ENCODE data around the gene GRK5.

DNA sequence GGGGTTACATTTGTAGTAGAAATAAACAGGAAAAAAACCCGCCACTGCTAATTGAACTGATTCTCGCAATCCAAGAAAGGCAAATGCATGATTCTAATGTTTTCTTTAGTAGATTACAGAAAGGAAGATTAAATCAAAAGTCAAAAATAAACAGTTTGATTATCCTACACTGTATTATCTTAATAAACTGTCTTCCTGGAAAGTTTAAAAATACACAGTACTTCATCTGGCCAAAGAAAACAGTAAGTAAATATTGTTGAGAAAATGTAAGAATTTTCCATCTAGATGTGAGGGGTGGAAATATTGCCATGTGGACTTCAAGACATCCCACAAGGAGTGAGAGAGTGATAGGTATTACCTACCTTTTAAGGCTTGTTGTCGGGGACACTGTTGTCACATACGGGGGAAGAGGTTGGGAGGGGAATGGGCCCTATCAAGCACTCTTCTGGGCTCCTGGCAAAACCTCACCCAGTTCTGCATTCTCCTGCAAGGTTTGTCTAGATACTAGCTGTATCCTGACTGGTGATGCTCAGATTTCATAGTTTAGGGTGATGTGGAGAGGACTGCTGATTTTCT lies 17.8 kb downstream of the GRK5 start:
- TF ChIP-seq, protein P1, sequence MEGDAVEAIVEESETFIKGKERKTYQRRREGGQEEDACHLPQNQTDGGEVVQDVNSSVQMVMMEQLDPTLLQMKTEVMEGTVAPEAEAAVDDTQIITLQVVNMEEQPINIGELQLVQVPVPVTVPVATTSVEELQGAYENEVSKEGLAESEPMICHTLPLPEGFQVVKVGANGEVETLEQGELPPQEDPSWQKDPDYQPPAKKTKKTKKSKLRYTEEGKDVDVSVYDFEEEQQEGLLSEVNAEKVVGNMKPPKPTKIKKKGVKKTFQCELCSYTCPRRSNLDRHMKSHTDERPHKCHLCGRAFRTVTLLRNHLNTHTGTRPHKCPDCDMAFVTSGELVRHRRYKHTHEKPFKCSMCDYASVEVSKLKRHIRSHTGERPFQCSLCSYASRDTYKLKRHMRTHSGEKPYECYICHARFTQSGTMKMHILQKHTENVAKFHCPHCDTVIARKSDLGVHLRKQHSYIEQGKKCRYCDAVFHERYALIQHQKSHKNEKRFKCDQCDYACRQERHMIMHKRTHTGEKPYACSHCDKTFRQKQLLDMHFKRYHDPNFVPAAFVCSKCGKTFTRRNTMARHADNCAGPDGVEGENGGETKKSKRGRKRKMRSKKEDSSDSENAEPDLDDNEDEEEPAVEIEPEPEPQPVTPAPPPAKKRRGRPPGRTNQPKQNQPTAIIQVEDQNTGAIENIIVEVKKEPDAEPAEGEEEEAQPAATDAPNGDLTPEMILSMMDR (IDR thresholded peaks at IDR 0.05), result no peak
- TF ChIP-seq, protein P2, sequence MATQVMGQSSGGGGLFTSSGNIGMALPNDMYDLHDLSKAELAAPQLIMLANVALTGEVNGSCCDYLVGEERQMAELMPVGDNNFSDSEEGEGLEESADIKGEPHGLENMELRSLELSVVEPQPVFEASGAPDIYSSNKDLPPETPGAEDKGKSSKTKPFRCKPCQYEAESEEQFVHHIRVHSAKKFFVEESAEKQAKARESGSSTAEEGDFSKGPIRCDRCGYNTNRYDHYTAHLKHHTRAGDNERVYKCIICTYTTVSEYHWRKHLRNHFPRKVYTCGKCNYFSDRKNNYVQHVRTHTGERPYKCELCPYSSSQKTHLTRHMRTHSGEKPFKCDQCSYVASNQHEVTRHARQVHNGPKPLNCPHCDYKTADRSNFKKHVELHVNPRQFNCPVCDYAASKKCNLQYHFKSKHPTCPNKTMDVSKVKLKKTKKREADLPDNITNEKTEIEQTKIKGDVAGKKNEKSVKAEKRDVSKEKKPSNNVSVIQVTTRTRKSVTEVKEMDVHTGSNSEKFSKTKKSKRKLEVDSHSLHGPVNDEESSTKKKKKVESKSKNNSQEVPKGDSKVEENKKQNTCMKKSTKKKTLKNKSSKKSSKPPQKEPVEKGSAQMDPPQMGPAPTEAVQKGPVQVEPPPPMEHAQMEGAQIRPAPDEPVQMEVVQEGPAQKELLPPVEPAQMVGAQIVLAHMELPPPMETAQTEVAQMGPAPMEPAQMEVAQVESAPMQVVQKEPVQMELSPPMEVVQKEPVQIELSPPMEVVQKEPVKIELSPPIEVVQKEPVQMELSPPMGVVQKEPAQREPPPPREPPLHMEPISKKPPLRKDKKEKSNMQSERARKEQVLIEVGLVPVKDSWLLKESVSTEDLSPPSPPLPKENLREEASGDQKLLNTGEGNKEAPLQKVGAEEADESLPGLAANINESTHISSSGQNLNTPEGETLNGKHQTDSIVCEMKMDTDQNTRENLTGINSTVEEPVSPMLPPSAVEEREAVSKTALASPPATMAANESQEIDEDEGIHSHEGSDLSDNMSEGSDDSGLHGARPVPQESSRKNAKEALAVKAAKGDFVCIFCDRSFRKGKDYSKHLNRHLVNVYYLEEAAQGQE (IDR thresholded peaks at IDR 0.05; ENCODE audit: insufficient read depth in 1 of 2, low read depth in 2 of 2, low read length in 1 of 2), result no peak

Data from Panc1 (cell line).